H1 (cell line): ENCODE data around the gene ASB11. TPM values are rescaled to one million over a fixed set of nuclear protein-coding genes. Genes with fewer than 3 reads are reported as not detected.

Source experiments
- CTCF ChIA-PET: fragments of 300-600 bp; sonication (Branson Sonifier 250); formaldehyde crosslinking; loops from one replicate; lab custom pipeline; 2021; ENCODE audit not compliant: partially characterized antibody; lab: Charles Lee
- POLR2A ChIA-PET: fragments of 300-600 bp; sonication (Branson Sonifier 250); formaldehyde crosslinking; loops from one replicate; lab custom pipeline; 2021; ENCODE audit warnings: inconsistent platforms; ENCODE audit not compliant: partially characterized antibody; lab: Charles Lee
- DNase-seq, 2 experiments: peaks; one replicate each; pipeline versions ENCODE4 v3.0.0 to v3.0.0-alpha.2; 2010 to 2022; ENCODE audit warnings: low spot score in 2 of 2, low read depth in 1 of 2, mixed read lengths in 1 of 2
- FAIRE-seq: peaks from 2 replicates; lab custom pipeline; 2011; peaks lifted over from hg19 to GRCh38; lab: Jason Lieb, UNC
- H2AFZ ChIP-seq: 2 replicates; pipeline ENCODE4 v1.8.1; 2012; ENCODE audit warnings: low read length, inconsistent platforms
- H2AK5ac ChIP-seq: 2 replicates; pipeline ENCODE4 v1.6.1; 2013; ENCODE audit warnings: low read depth, low read length
- H2BK120ac ChIP-seq: replicated peaks from 2 replicates; pipeline ENCODE3; 2013; ENCODE audit warnings: low read depth, low read length, inconsistent platforms
- H2BK12ac ChIP-seq: 2 replicates; pipeline ENCODE4 v1.6.1; 2013; ENCODE audit warnings: low read depth, low read length
- H2BK15ac ChIP-seq: 2 replicates; pipeline ENCODE4 v1.6.1; 2013; ENCODE audit warnings: low read length
- H2BK20ac ChIP-seq: 2 replicates; pipeline ENCODE4 v1.6.1; 2013; ENCODE audit warnings: low read length
- H2BK5ac ChIP-seq: 2 replicates; pipeline ENCODE4 v1.6.1; 2013; ENCODE audit warnings: low read depth, low read length
- H3K14ac ChIP-seq: 2 replicates; pipeline ENCODE4 v1.6.1; 2013; ENCODE audit warnings: inconsistent platforms; ENCODE audit not compliant: insufficient read length
- H3K18ac ChIP-seq: 2 replicates; pipeline ENCODE4 v1.6.1; 2013; ENCODE audit warnings: low read length; ENCODE audit errors: extremely low read depth
- H3K23ac ChIP-seq: 2 replicates; pipeline ENCODE4 v1.6.1; 2013; ENCODE audit warnings: inconsistent platforms; ENCODE audit not compliant: insufficient read length
- H3K23me2 ChIP-seq: 2 replicates; pipeline ENCODE4 v1.6.1; 2013; ENCODE audit warnings: low read depth, low read length
- H3K27ac ChIP-seq: 2 replicates; pipeline ENCODE4 v1.6.1; 2011; ENCODE audit warnings: low read depth, low read length, inconsistent platforms
- H3K27me3 ChIP-seq, 4 experiments: replicated peaks in 1 of 4; 1 replicate in 1 of 4; 2 replicates in 3 of 4; pipeline versions ENCODE4 v1.6.1 to v1.8.1; 2011 to 2013; ENCODE audit warnings: low read length in 3 of 4, mild to moderate bottlenecking in 3 of 4, inconsistent platforms in 2 of 4, mixed read lengths in 2 of 4, moderate library complexity in 1 of 4; ENCODE audit not compliant: control insufficient read depth in 3 of 4, insufficient read depth in 3 of 4; ENCODE audit errors: extremely low read depth in 1 of 4
- H3K36me3 ChIP-seq, 4 experiments: 2 replicates each; pipeline versions ENCODE4 v1.6.1 to v1.8.1; 2011 to 2013; ENCODE audit warnings: mild to moderate bottlenecking in 4 of 4, low read length in 3 of 4, moderate library complexity in 2 of 4, control low read depth in 1 of 4, inconsistent platforms in 1 of 4; ENCODE audit not compliant: insufficient read depth in 4 of 4, control insufficient read depth in 2 of 4
- H3K4ac ChIP-seq: replicated peaks from 2 replicates; pipeline ENCODE3; 2013; ENCODE audit warnings: low read length, low read depth, mixed read lengths, inconsistent platforms; ENCODE audit not compliant: insufficient read length
- H3K4me1 ChIP-seq, 4 experiments: replicated peaks in 1 of 4; 1 replicate in 1 of 4; 2 replicates in 3 of 4; pipeline versions ENCODE4 v1.6.1 to v1.8.1; 2011 to 2013; ENCODE audit warnings: low read length in 3 of 4, inconsistent platforms in 2 of 4, mixed read lengths in 1 of 4; ENCODE audit not compliant: insufficient read depth in 4 of 4, control insufficient read depth in 3 of 4
- H3K4me2 ChIP-seq, 2 experiments: 2 replicates each; pipeline versions ENCODE4 v1.6.1 to v1.8.1; 2011 to 2013; ENCODE audit warnings: low read depth in 2 of 2, low read length in 2 of 2, control low read depth in 1 of 2, inconsistent platforms in 1 of 2, mild to moderate bottlenecking in 1 of 2; ENCODE audit not compliant: insufficient read depth in 1 of 2
- H3K4me3 ChIP-seq, 4 experiments: fragments of 200-600, 300-600 bp in 1 of 4; sonication (generic), shearing (Covaris generic), sonication (Bioruptor Twin) in 1 of 4; 2 replicates each; pipeline versions ENCODE4 v1.5.1 to v1.8.1; 2011 to 2016; ENCODE audit warnings: low read length in 4 of 4, low read depth in 3 of 4, control low read depth in 2 of 4, inconsistent platforms in 2 of 4, mild to moderate bottlenecking in 2 of 4, mixed read lengths in 1 of 4, moderate library complexity in 1 of 4; ENCODE audit not compliant: insufficient read depth in 2 of 4; ENCODE audit errors: extremely low read depth in 1 of 4
- H3K56ac ChIP-seq: replicated peaks from 2 replicates; pipeline ENCODE3; 2013; ENCODE audit warnings: low read depth, mild to moderate bottlenecking, mixed read lengths, low read length, inconsistent platforms; ENCODE audit not compliant: insufficient read length
- H3K79me1 ChIP-seq: 2 replicates; pipeline ENCODE4 v1.6.1; 2013; ENCODE audit warnings: low read depth, low read length, control low read depth
- H3K79me2 ChIP-seq, 2 experiments: 2 replicates each; pipeline versions ENCODE4 v1.6.1 to v1.8.1; 2012 to 2013; ENCODE audit warnings: low read length in 2 of 2, mild to moderate bottlenecking in 2 of 2, inconsistent platforms in 1 of 2; ENCODE audit not compliant: insufficient read depth in 2 of 2, control insufficient read depth in 1 of 2
- H3K9ac ChIP-seq, 4 experiments: replicated peaks in 1 of 4; 1 replicate in 1 of 4; 2 replicates in 3 of 4; pipeline versions ENCODE4 v1.6.1 to v1.8.1; 2011 to 2013; ENCODE audit warnings: low read depth in 3 of 4, low read length in 3 of 4, control low read depth in 2 of 4, mild to moderate bottlenecking in 2 of 4, moderate library complexity in 2 of 4, inconsistent platforms in 1 of 4; ENCODE audit errors: extremely low read depth in 1 of 4
- H3K9me3 ChIP-seq, 2 experiments: 2 replicates each; pipeline versions ENCODE4 v1.6.1 to v1.8.1; 2012 to 2013; ENCODE audit warnings: mild to moderate bottlenecking in 2 of 2, moderate library complexity in 2 of 2, control low read depth in 1 of 2, inconsistent platforms in 1 of 2, low read depth in 1 of 2, low read length in 1 of 2, mixed read lengths in 1 of 2; ENCODE audit not compliant: insufficient read depth in 2 of 2
- H4K20me1 ChIP-seq, 2 experiments: replicated peaks in 1 of 2; 2 replicates each; pipeline versions ENCODE3 to v1.8.1; 2011 to 2013; ENCODE audit warnings: inconsistent platforms in 2 of 2, low read length in 2 of 2, mild to moderate bottlenecking in 1 of 2; ENCODE audit not compliant: insufficient read depth in 2 of 2, control insufficient read depth in 1 of 2
- H4K5ac ChIP-seq: 2 replicates; pipeline ENCODE4 v1.6.1; 2013; ENCODE audit warnings: low read length, low read depth, mixed read lengths, inconsistent platforms; ENCODE audit not compliant: insufficient read length
- H4K8ac ChIP-seq: 2 replicates; pipeline ENCODE4 v1.8.0; 2013; ENCODE audit warnings: mild to moderate bottlenecking, moderate library complexity, low read length, inconsistent platforms; ENCODE audit not compliant: insufficient read depth; ENCODE audit errors: extremely low read depth
- H4K91ac ChIP-seq: replicated peaks from 2 replicates; pipeline ENCODE3; 2013; ENCODE audit warnings: low read length, mixed read lengths, inconsistent platforms; ENCODE audit not compliant: insufficient read length
- CBX5 ChIP-seq: fragments of 300-800, 300-1000 bp; sonication (generic); IDR thresholded peaks from 2 replicates; pipeline ENCODE4 v1.7.1; 2016; ENCODE audit warnings: antibody characterized with exemption, low read length, low read depth
- CHD2 ChIP-seq: IDR thresholded peaks from 2 replicates; pipeline ENCODE4 v1.6.1; 2012; ENCODE audit warnings: low read length, improper control_type of control experiment
- CREB1 ChIP-seq: IDR thresholded peaks from 2 replicates; pipeline ENCODE4 v1.6.1; 2012; ENCODE audit warnings: inconsistent platforms
- NANOG ChIP-seq: IDR thresholded peaks from 2 replicates; pipeline ENCODE4 v1.6.1; 2011; ENCODE audit warnings: low read length, low read depth, mild to moderate bottlenecking, inconsistent platforms; ENCODE audit not compliant: insufficient read depth, poor library complexity, severe bottlenecking
- SIX5 ChIP-seq: IDR thresholded peaks from 2 replicates; pipeline ENCODE4 v1.6.1; 2011; ENCODE audit warnings: mild to moderate bottlenecking, low read depth, low read length
- YY1 ChIP-seq: IDR thresholded peaks from 2 replicates; pipeline ENCODE4 v1.6.1; 2011; ENCODE audit warnings: low read depth, mild to moderate bottlenecking, low read length
- WGBS, 2 experiments: shearing (Covaris generic) in 1 of 2; methylation state at CpG; one replicate each; pipeline versions ENCODE4 v1.1.6 to v1.1.7; 2013 to 2015; ENCODE audit warnings: low lambda C conversion rate in 2 of 2, mixed read lengths in 2 of 2, inconsistent platforms in 1 of 2, low coverage in 1 of 2, missing lambda C conversion rate in 1 of 2; ENCODE audit not compliant: insufficient replicate concordance in 2 of 2, insufficient coverage in 1 of 2, insufficient read length in 1 of 2; ENCODE audit errors: extremely low coverage in 1 of 2, missing lambda C conversion rate in 1 of 2; 5-methylcytosine and 5-hydroxymethylcytosine counted together
- polyA plus RNA-seq, 7 experiments: library from polyadenylated mRNA; depleted of rRNA in 3 of 7; stranded (reverse) in 5 of 7; unstranded in 2 of 7; fragments of >200 nt in 5 of 7; fragments of 200-250 nt in 2 of 7; gene quantifications; 1 replicate in 5 of 7; 2 replicates in 1 of 7; 4 replicates in 1 of 7; pipeline versions ENCODE4 v1.2.1 to v1.2.3, GENCODE V29; 2011 to 2013; ENCODE audit warnings: missing spikeins in 2 of 7, mixed read lengths in 2 of 7
- total RNA-seq: library from RNA; stranded (reverse); fragmentation: NEBNext Ultra II Directional; extraction: Animal tissue kit (Norgen Biotek cat#: 25700); gene quantifications from 2 replicates; pipeline ENCODE4 v1.2.1, GENCODE V29; 2021

The ASB11 gene
- total and polyA plus RNA-seq, 2 of the 8 experiments (the other 6 are each of a cell fraction or from before 2014, with no cell fraction given): not detected

- no peak for DNase-seq
- ChIA-PET POLR2A (no interaction called here), CTCF (interaction anchor here (1.1 to 1.4 kb wide), 2 partner anchors 21 to 167 kb away, joined by 3 read pairs; no protein-coding TSS in a partner anchor)
- H3K9me3 ChIP-seq: no peaks in the 10 kb centered on the region
- H2AFZ ChIP-seq: no peak overlapping the region
- no peak overlapping the region for H3K9ac ChIP-seq
- H3K14ac ChIP-seq: no peak overlapping the region
- H2BK20ac ChIP-seq: no peak overlapping the region
- H3K18ac ChIP-seq: no peak overlapping the region
- H2BK12ac ChIP-seq: no peak overlapping the region
- FAIRE-seq: no peak
- no peaks in the 10 kb centered on the region for H3K36me3 ChIP-seq
- H2AK5ac ChIP-seq: no peak overlapping the region
- 90% methylated on average over 3 of the region's 3 CpGs; no CpG with 5 or more reads in 1 of the 2 experiments for WGBS, 2 experiments
- H3K23ac ChIP-seq: no peak overlapping the region
- no peak overlapping the region for H3K4me2 ChIP-seq
- H4K20me1 ChIP-seq: no peaks in the 10 kb centered on the region
- no peaks in the 10 kb centered on the region for H3K4me1 ChIP-seq
- no peak overlapping the region for H4K8ac ChIP-seq
- no peak overlapping the region for H3K56ac ChIP-seq
- H3K79me1 ChIP-seq: no peaks in the 10 kb centered on the region
- no peak overlapping the region for H2BK120ac ChIP-seq
- no peak overlapping the region for H3K4me3 ChIP-seq
- no peaks in the 10 kb centered on the region for H3K79me2 ChIP-seq
- H2BK15ac ChIP-seq: no peak overlapping the region
- no peak overlapping the region for H3K4ac ChIP-seq
- no peak overlapping the region for H3K27ac ChIP-seq
- H4K91ac ChIP-seq: no peak overlapping the region
- no peak for TF ChIP-seq CHD2
- TF ChIP-seq YY1: no peak
- no peak for TF ChIP-seq CBX5
- no peak for TF ChIP-seq NANOG
- TF ChIP-seq SIX5: no peak
- no peak for TF ChIP-seq CREB1
- H3K27me3 ChIP-seq: no peaks in the 10 kb centered on the region
- no peaks in the 10 kb centered on the region for H3K23me2 ChIP-seq
- no peak overlapping the region for H2BK5ac ChIP-seq
- H4K5ac ChIP-seq: no peak overlapping the region
These were observed 16.7 kb downstream of the ASB11 start for GRCh38 chrX:15298780-15299179.
